ENCODE results near the gene RELA.
"Not testable (repeated sequence)": the region's sequence is repeated elsewhere in the genome, so short reads cannot be mapped to it uniquely, and the experiment has no call there.

Gene RELA

DNA sequence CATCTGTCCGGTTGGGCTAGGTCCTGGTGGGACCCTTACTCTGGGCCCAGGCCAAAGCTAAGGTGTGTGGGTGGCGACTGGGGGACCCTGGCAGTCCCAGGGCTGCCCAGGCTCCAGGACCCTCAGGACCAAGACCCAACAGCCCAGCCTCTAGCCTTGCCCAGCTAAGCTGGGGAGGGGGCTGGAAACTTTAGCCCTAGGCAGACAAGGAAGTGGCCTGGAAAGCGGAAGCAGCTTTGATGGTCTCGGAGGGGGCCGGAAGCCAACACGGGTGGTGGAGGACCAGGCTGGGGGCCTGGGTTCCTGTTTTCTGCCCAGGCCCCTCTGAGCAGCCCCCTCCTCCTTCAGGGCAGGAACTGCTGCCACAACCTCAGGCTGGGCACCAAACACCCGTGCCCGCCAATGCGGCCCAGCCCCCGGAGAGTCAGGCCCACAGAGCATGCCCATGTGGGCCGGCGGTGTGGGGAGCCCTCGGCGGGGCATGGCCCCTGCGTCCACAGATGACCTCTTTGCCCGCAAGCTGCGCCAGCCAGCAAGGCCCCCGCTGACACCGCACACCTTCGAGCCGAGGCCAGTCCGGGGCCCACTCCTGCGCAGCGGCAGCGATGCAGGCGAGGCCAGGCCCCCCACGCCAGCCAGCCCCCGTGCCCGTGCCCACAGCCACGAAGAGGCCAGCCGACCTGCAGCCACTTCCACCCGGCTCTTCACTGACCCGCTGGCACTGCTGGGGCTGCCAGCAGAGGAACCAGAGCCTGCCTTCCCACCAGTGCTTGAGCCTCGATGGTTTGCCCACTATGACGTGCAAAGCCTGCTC is 22.0 kb downstream of the RELA start:
- TF ChIP-seq JUND (IDR thresholded peaks at IDR 0.05; ENCODE audit: low read depth), result no peak
- in situ Hi-C loops (cut with HindIII; ENCODE audit: low pct_unique_long_range_greater_than_20kb, low sequenced_read_pairs), result no loop called here
- no peak for DNase-seq (ENCODE audit: low read depth in 1 of 2, low spot score in 1 of 2)

DNA sequence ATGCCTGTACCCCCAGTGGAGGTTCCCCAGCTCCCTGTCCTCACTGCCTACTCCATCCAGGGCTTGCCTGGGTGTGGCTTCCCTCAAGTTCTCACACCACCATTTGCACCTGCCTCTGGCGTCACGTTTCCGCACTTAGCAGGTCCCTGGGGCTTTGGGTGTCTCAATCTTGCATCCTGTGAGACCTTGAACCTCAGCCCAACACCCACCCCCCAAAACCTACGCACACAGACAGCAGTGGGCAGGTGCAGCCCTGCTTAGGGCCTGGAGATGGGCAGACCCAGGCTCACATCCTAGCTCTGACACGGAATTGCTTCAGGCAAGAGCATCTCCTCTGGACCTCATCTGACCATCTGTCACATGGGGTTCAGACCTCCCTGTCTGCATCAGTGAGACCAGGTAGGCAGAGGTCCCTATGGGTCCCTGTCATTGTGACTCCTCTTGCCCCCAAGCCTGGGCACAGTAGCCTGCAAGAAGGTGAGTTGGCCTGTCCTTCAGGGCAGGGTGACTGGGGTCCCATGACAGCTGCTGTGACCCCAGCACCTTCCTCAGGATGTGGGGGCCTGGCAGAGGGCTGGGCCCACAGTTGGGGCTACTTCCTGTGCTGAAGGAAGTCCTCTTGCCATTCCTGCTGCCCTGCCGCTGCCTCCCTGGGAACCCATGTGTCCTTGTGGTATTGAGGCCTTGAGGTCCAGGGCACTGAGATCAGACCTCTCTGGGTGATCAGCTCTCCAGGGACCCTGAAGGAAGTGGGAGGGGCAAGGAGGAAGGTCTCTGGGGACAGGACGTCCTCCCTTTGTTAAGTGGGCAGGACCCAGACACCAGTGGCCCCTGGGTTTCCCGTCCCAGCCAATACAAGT is 22.9 kb downstream of the RELA start:
- DNase-seq (ENCODE audit: low read depth in 1 of 2, low spot score in 1 of 2), result no peak
- in situ Hi-C loops (cut with HindIII; ENCODE audit: low pct_unique_long_range_greater_than_20kb, low sequenced_read_pairs), result no loop called here
- no peak for TF ChIP-seq JUND (IDR thresholded peaks at IDR 0.05; ENCODE audit: low read depth)

DNA sequence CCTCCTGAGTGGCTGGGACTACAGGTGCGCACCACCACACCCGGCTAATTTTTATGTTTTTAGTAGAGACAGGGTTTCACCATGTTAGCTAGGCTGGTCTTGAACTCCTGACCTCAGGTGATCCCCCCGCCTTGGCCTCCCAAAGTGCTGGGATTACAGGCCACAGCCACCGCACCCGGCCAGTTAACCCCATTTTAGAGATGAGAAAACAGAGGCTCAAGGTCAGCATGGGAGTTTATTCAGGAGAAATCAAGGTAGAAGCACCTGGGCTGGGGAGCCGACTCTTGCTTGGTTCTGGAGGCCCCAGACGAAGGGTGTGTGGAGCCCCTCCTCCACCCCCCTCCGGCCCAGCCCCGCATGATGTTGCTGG is 23.5 kb downstream of the RELA start:
- DNase-seq (ENCODE audit: low read depth in 1 of 2, low spot score in 1 of 2); in situ Hi-C loops (cut with HindIII; ENCODE audit: low pct_unique_long_range_greater_than_20kb, low sequenced_read_pairs): not testable (repeated sequence)

DNA sequence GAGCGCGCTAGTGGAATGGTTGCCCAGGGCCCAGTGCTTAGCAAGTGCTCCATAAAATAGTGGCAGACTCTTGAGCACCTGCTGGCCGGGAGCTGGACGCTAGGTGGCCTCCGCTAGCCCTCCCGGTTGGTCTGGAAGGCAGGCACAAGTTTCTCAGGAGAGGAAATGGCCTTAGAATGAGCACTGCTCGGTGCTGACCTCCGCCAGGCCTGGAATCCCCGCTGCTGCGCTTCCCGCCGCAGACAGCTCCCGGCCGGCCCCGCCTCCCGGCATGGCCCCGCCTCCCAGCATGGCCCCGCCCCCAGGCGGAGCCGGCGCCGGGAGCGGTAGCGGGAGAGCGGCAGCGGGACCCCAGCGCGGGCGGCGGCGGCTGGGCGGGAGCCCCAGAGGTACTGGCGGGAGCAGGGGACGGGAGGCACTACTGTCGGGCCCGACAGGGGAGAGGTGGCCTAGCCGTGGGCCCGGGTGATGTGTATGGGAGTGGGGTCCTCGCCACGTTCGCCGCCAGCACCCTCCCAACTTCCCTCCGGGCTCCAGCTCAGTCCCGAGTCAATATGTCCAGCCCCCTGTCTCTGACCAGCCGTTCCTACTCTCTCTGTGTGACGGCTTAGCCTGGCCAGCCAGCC is 24.8 kb downstream of the RELA start, which contains the start of gene SIPA1:
Gene SIPA1 (plus strand): TSS at position 308 of the 626 bp plus-strand sequence. CDS start 2,821 bp downstream, outside the sequence.
- DNase-seq (ENCODE audit: low read depth in 1 of 2, low spot score in 1 of 2), result peak in 1 of 2 experiments; percentile 73
- in situ Hi-C loops (cut with HindIII; ENCODE audit: low pct_unique_long_range_greater_than_20kb, low sequenced_read_pairs), result no loop called here
- TF ChIP-seq JUND (IDR thresholded peaks at IDR 0.05; ENCODE audit: low read depth), result no peak

DNA sequence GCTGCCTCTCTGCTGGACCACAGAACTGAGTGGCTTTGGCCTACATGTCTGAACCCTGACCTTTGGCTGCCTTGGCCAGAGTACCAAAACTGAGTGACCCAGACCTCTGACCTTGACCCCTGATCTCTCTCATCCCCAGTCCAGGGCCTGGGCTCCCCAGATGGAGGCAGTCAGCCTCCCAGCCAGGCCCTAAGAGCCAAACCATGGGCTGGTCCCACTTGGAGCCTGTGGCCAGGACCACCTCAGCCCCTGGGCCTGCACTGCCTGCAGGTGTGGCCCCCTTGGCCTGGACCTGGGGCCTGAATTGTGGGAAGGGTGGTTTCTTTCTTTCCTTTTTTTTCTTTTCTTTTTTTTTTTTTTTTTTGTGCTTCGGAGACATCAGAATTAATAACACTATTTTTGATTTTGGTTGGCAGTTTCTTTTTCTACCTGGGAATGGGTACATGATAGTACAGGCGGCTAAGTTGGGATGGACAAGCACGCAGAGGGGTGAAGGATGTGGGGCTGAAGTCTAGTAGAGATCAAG is 25.6 kb downstream of the RELA start:
- DNase-seq (ENCODE audit: low read depth in 1 of 2, low spot score in 1 of 2), result no peak
- no peak for TF ChIP-seq JUND (IDR thresholded peaks at IDR 0.05; ENCODE audit: low read depth)
- in situ Hi-C loops (cut with HindIII; ENCODE audit: low pct_unique_long_range_greater_than_20kb, low sequenced_read_pairs), result no loop called here

DNA sequence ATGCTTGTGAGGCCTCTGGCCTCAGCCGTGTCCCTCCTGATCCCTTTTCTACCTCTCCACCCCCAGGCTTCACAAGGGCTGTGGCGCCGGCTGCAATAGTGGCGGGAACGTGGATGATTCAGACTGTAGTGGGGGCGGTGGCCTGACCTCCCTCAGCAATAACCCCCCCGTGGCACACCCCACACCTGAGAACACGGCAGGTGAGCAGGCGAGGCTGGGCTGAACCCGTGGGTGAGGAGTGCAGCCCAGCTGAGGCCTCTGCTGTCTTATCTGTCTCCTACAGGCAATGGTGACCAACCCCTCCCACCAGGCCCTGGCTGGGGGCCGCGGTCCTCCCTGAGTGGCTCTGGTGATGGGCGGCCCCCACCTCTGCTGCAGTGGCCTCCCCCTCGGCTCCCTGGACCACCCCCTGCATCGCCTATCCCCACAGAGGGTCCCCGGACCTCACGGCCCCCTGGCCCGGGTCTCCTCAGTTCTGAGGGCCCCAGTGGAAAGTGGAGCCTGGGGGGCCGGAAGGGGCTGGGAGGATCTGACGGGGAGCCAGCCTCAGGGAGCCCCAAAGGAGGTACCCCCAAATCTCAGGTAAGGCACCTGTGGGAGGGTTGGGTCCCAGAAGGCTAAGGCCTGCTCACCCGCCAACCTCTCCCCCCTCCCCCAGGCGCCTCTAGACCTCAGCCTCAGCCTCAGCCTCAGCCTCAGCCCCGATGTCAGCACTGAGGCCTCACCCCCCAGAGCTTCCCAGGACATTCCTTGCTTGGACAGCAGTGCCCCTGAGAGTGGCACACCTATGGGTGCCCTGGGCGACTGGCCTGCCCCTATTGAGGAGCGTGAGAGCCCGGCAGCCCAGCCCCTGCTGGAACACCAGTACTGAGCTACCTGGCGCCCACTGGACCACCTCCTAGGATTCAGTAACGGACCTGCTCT is 26.3 kb downstream of the RELA start:
- TF ChIP-seq JUND (IDR thresholded peaks at IDR 0.05; ENCODE audit: low read depth), result no peak
- no peak for DNase-seq (ENCODE audit: low read depth in 1 of 2, low spot score in 1 of 2)
- in situ Hi-C loops (cut with HindIII; ENCODE audit: low pct_unique_long_range_greater_than_20kb, low sequenced_read_pairs), result no loop called here

DNA sequence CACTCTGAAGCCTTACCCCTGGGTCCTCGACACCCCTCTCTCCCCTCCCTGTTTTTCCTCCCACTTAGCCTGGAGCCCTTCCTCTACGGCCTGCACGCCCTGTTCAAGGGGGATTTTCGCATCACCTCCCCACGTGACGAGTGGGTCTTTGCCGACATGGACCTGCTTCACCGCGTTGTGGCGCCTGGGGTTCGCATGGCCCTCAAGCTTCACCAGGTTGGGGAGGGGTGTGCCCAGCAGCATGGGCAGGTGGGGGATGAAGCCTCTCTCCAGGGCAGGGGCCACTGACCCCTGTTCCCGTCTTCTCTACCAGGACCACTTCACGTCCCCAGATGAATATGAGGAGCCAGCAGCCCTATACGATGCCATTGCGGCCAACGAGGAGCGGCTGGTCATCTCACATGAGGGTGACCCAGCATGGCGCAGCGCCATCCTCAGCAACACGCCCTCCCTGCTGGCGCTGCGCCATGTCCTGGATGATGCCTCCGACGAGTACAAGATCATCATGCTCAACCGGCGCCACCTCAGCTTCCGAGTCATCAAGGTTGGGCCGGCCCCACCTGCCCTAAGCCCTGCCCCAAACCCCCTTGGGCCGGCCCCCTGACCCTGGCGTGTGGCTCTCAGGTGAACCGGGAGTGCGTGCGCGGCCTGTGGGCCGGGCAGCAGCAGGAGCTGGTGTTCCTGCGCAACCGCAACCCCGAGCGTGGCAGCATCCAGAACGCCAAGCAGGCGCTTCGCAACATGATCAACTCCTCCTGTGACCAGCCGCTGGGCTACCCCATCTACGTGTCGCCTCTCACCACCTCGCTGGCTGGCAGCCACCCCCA is 27.6 kb downstream of the RELA start:
- no peak for TF ChIP-seq JUND (IDR thresholded peaks at IDR 0.05; ENCODE audit: low read depth)
- in situ Hi-C loops (cut with HindIII; ENCODE audit: low pct_unique_long_range_greater_than_20kb, low sequenced_read_pairs), result no loop called here
- DNase-seq (ENCODE audit: low read depth in 1 of 2, low spot score in 1 of 2), result no peak

DNA sequence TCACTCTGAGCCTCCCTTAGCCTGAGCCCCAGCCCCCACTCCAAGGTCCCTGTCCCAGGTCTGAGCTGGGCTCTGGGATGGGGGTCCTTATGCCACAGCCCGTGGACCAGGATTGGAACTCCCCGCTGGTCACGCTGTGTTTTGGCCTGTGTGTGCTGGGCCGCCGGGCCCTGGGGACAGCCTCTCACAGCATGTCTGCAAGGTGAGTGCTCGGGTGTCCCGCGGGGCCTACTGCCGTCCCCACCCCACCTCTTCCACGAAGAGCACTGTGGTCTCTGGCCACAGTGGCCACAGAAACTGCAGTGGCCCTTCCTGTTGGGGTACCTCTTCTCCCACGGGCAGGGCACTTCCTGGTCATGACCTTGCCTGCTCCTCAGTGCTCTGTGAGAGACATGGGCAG is 28.3 kb downstream of the RELA start:
- DNase-seq (ENCODE audit: low read depth in 1 of 2, low spot score in 1 of 2), result no peak
- in situ Hi-C loops (cut with HindIII; ENCODE audit: low pct_unique_long_range_greater_than_20kb, low sequenced_read_pairs), result no loop called here
- TF ChIP-seq JUND (IDR thresholded peaks at IDR 0.05; ENCODE audit: low read depth), result no peak

DNA sequence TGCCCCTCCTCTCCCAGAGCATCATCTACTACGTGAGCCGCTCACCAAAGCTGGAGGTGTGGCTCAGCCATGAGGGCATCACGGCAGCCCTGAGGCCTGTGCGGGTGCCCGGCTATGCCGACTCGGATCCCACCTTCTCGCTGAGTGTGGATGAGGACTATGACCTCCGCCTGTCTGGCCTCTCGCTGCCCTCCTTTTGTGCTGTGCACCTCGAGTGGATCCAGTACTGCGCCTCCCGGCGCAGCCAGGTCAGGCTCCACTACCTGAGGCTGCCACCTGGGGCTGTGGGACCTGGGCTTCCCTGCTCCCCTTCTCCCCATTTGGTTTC is 28.6 kb downstream of the RELA start:
- in situ Hi-C loops (cut with HindIII; ENCODE audit: low pct_unique_long_range_greater_than_20kb, low sequenced_read_pairs), result no loop called here
- TF ChIP-seq JUND (IDR thresholded peaks at IDR 0.05; ENCODE audit: low read depth), result no peak
- no peak for DNase-seq (ENCODE audit: low read depth in 1 of 2, low spot score in 1 of 2)

DNA sequence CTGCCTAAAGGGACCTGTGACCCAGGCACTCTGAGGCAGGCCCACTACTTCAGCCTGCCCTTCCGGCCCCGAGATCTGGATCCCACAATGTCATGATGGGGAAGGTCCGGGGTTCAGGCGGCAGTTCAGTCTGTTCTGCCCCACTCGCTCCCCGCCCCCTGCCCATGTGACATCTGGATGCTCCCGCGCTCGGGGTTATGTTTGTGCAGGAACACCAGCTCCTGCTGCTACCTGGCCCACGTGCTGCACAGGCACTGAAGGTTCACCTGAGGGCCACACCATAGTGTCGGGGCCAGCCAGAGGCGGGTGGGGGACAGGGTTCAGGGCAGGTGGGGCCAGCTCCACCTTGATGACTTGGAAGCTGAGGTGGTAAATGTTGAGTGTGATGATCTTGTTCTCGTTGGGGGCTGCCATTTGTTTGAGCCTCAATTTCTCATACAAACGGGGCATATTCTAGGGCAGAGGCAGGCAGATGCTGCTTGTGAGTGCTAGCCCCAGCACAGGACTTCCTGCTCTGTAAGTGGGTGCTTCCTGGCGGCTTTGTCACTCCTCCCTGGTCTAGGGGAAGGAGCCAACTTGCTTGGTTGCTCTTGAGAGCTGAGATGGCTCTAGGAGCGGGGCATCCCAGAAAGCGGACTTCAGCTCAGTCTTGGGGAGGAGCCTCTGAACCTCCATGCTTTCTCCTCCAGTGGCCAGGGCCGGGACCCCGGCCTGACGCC is 29.2 kb downstream of the RELA start:
- DNase-seq (ENCODE audit: low read depth in 1 of 2, low spot score in 1 of 2), result no peak
- in situ Hi-C loops (cut with HindIII; ENCODE audit: low pct_unique_long_range_greater_than_20kb, low sequenced_read_pairs), result no loop called here
- TF ChIP-seq JUND (IDR thresholded peaks at IDR 0.05; ENCODE audit: low read depth), result no peak

DNA sequence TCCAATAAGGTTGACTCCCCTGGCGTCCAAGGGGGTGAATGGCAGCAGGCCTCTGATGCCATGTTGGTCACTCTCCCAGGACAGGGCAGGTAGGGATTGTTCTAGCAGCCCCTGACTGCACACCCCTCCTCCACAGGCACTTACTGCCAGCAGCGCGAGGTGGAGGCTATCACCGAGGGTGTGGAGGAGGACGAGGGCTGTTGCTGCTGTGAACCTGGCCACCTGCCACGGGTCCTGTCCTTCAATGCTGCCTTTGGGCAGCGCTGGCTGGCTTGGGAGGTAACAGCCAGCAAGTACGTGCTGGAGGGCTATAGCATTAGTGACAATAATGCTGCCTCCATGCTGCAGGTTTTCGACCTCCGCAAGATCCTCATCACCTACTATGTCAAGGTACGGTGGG is 32.5 kb downstream of the RELA start:
- no peak for DNase-seq (ENCODE audit: low read depth in 1 of 2, low spot score in 1 of 2)
- no peak for TF ChIP-seq JUND (IDR thresholded peaks at IDR 0.05; ENCODE audit: low read depth)
- in situ Hi-C loops (cut with HindIII; ENCODE audit: low pct_unique_long_range_greater_than_20kb, low sequenced_read_pairs), result no loop called here
